Endothelial cell of umbilical vein (primary cell): ENCODE data around the gene NR4A1. TPM values are rescaled to one million over a fixed set of nuclear protein-coding genes. Genes with fewer than 3 reads are reported as not detected.

ENCODE experiments used
- Bru-seq: library from RNA; stranded (reverse); fragments of 400-500 nt; gene quantifications from one replicate; lab custom pipeline; 2021; lab: Mats Ljungman, UMichigan
- BruChase-seq, 2 experiments: library from RNA; stranded (reverse); fragments of 400-500 nt; gene quantifications; one replicate each; lab custom pipeline; 2021; lab: Mats Ljungman, UMichigan
- BruUV-seq: library from RNA; stranded (reverse); fragments of 400-500 nt; replicated peaks from 2 replicates; lab custom pipeline; 2021; lab: Mats Ljungman, UMichigan
- CTCF ChIA-PET: fragments of 300-600, 350-600 bp; sonication (Branson Sonifier 250); formaldehyde crosslinking; loops from one replicate; lab custom pipeline; 2021; ENCODE audit warnings: antibody characterized with exemption, inconsistent platforms; lab: Charles Lee
- POLR2A ChIA-PET: fragments of 300-600, 350-600 bp; sonication (Branson Sonifier 250); formaldehyde crosslinking; loops from one replicate; lab custom pipeline; 2021; ENCODE audit warnings: antibody characterized with exemption, inconsistent platforms; lab: Charles Lee
- DNase-seq: peaks from one replicate; pipeline ENCODE4 v3.0.0-alpha.2; 2011; ENCODE audit warnings: low read depth, low spot score
- FAIRE-seq: peaks from 2 replicates; lab custom pipeline; 2011; peaks lifted over from hg19 to GRCh38; lab: Jason Lieb, UNC
- H2AFZ ChIP-seq: 2 replicates; pipeline ENCODE4 v1.6.0; 2012; ENCODE audit warnings: low read depth, low read length, control low read depth, inconsistent platforms
- H3K27ac ChIP-seq: 2 replicates; pipeline ENCODE4 v1.5.1; 2011; ENCODE audit warnings: low read depth, mild to moderate bottlenecking, control low read depth, low read length, moderate library complexity; ENCODE audit not compliant: insufficient read depth
- H3K27me3 ChIP-seq, 2 experiments: 2 replicates each; pipeline versions ENCODE4 v1.6.0 to v1.6.1; 2011; ENCODE audit warnings: low read length in 2 of 2, mixed read lengths in 1 of 2; ENCODE audit not compliant: control insufficient read depth in 2 of 2, insufficient read depth in 2 of 2
- H3K36me3 ChIP-seq, 2 experiments: 2 replicates in 1 of 2; 3 replicates in 1 of 2; pipeline ENCODE4 v1.5.1; 2011; ENCODE audit warnings: low read length in 2 of 2, mild to moderate bottlenecking in 1 of 2, moderate library complexity in 1 of 2; ENCODE audit not compliant: control insufficient read depth in 2 of 2, insufficient read depth in 2 of 2; ENCODE audit errors: extremely low read depth in 1 of 2
- H3K4me1 ChIP-seq: 3 replicates; pipeline ENCODE4 v1.5.1; 2011; ENCODE audit warnings: mild to moderate bottlenecking, low read length; ENCODE audit not compliant: control insufficient read depth, insufficient read depth; ENCODE audit errors: extremely low read depth
- H3K4me2 ChIP-seq: 2 replicates; pipeline ENCODE4 v1.6.1; 2011; ENCODE audit warnings: low read length, control low read depth, mixed read lengths; ENCODE audit not compliant: insufficient read depth
- H3K4me3 ChIP-seq, 3 experiments: fragments of 200-600 bp in 1 of 3; sonication (generic), shearing (Covaris generic) in 1 of 3; replicated peaks in 1 of 3; 2 replicates each; pipeline ENCODE4 v1.5.1; 2011 to 2016; ENCODE audit warnings: control low read depth in 3 of 3, low read length in 3 of 3, mild to moderate bottlenecking in 2 of 3, inconsistent platforms in 1 of 3, low read depth in 1 of 3, moderate library complexity in 1 of 3; ENCODE audit not compliant: insufficient read depth in 1 of 3
- H3K79me2 ChIP-seq: 2 replicates; pipeline ENCODE4 v1.6.0; 2012; ENCODE audit warnings: low read length, inconsistent platforms; ENCODE audit not compliant: control insufficient read depth, insufficient read depth
- H3K9ac ChIP-seq: replicated peaks from 2 replicates; pipeline ENCODE3; 2011; ENCODE audit warnings: low read length, control low read depth; ENCODE audit not compliant: insufficient read depth; ENCODE audit errors: extremely low read depth
- H3K9me1 ChIP-seq: replicated peaks from 3 replicates; pipeline ENCODE4 v1.6.0; 2011; ENCODE audit warnings: mild to moderate bottlenecking, low read length; ENCODE audit not compliant: control insufficient read depth, insufficient read depth; ENCODE audit errors: extremely low read depth
- H3K9me3 ChIP-seq: replicated peaks from 2 replicates; pipeline ENCODE4 v1.5.1; 2012; ENCODE audit warnings: low read length, inconsistent platforms; ENCODE audit not compliant: control insufficient read depth, insufficient read depth
- H4K20me1 ChIP-seq: replicated peaks from 2 replicates; pipeline ENCODE3; 2011; ENCODE audit warnings: mild to moderate bottlenecking, low read length; ENCODE audit not compliant: control insufficient read depth, insufficient read depth; ENCODE audit errors: extremely low read depth
- CTCF ChIP-seq, 2 donors: IDR thresholded peaks; 1 replicate in 1 of 2; 2 replicates in 1 of 2; pipeline ENCODE4 v1.5.1; 2011; ENCODE audit warnings: low read length in 2 of 2, mild to moderate bottlenecking in 2 of 2, moderate library complexity in 2 of 2, control low read depth in 1 of 2, inconsistent platforms in 1 of 2, low read depth in 1 of 2; ENCODE audit not compliant: insufficient read depth in 1 of 2; ENCODE audit errors: extremely low read depth in 1 of 2
- MYC ChIP-seq: IDR thresholded peaks from one replicate; pipeline ENCODE4 v1.6.1; 2011; ENCODE audit warnings: mild to moderate bottlenecking, low read depth, low read length
- dilution Hi-C: fragments of 300-500 bp; cut with MboI; formaldehyde crosslinking; loops from one replicate; pipeline ENCODE4 v1.15.0; 2019; ENCODE audit warnings: low sequenced_read_pairs; ENCODE audit not compliant: extremely low pct_ligation_motif_present
- intact Hi-C: fragments of 100-400 bp; cut with micrococcal nuclease; formaldehyde crosslinking; loops from one replicate; pipeline ENCODE4 v1.10.0; 2022
- long read RNA-seq: library from polyadenylated mRNA; stranded (forward); transcript quantifications from one replicate; pipeline ENCODE4 v2.0.0, GENCODE V29; 2021
- polyA minus RNA-seq, 3 experiments: library from RNA; depleted of rRNA, polyadenylated mRNA; stranded (reverse); fragments of >200 nt; gene quantifications; 1 replicate in 1 of 3; 2 replicates in 2 of 3; pipeline ENCODE4 v1.2.3, GENCODE V29; 2011
- polyA plus RNA-seq, 4 experiments: library from polyadenylated mRNA; depleted of rRNA in 3 of 4; stranded (reverse) in 3 of 4; unstranded in 1 of 4; fragments of >200 nt; gene quantifications; 2 replicates each; pipeline versions ENCODE4 v1.2.1 to v1.2.3, GENCODE V29; 2011 to 2012; ENCODE audit warnings: missing spikeins in 1 of 4
- total RNA-seq: library from RNA; stranded (reverse); gene quantifications from 2 replicates; pipeline ENCODE4 v1.2.3, GENCODE V29; 2021

The NR4A1 gene
- total RNA-seq (6.8 and 10.2 TPM in 2 replicates), polyA plus RNA-seq (13.4 and 18.2 TPM in 2 replicates), polyA minus RNA-seq (3.8 and 7.3 TPM in 2 replicates), Bru-seq, nascent RNA (percentile 34 among the genes with signal in this experiment), BruChase-seq, experiment 1, labeled RNA remaining after a 6-hour chase (percentile 39 among the genes with signal in this experiment), BruChase-seq, experiment 2, labeled RNA remaining after a 2-hour chase (percentile 39 among the genes with signal in this experiment)
- polyA plus RNA-seq (2011; cell fraction: cytosol; rRNA removed), result 7.8 and 14.6 TPM in 2 replicates
- 58.3 and 72.6 TPM in 2 replicates for polyA plus RNA-seq (2011; cell fraction: nucleus; rRNA removed)
- polyA plus RNA-seq (2012), result 10.3 and 10.5 TPM in 2 replicates
- polyA minus RNA-seq (2011; cell fraction: cytosol; rRNA and poly(A)+ RNA removed), result 70.1 TPM
- polyA minus RNA-seq (2011; cell fraction: nucleus; rRNA and poly(A)+ RNA removed), result 26.7 and 42.7 TPM in 2 replicates
- long read RNA-seq, full-length matches to known transcripts, result 1 of 10 reads
- long read RNA-seq, partial matches to known transcripts, result 0 of 10 reads
- long read RNA-seq, other reads (novel, unspliced or antisense), result 9 of 10 reads

DNA sequence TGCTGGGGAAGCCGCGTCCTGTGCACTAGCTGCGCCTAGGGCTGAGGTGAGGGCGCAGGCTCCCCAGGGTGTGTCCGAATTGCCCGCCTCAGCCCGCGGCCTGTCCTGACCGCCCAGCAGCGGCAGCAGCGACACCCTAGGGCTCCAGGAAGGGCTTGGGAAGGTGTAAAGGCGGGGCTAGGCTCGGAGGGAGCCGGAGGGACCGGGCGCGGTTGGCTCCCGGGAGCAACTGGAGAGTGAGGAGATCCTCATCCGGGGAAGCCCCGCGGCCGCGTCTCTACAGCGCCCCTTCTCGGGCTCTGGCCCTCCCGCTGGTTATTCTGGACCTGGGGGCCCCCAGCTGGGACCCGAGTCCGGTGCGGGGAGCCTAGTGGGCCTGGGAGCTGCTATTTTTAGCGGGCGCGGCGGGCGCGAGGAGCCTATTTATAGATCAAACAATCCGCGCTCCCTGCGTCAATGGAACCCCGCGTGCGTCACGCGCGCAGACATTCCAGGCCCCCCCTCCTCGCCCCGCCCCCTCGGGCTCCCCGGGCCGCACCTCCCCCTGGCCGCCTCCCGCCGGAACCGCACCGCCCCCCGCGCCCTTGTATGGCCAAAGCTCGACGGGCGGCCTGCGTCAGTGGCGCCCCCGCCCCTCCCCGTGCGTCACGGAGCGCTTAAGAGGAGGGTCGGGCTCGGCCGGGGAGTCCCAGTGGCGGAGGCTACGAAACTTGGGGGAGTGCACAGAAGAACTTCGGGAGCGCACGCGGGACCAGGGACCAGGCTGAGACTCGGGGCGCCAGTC is at the start of gene NR4A1:
TSS of gene NR4A1 (plus strand) at position 685 of the 784 bp plus-strand sequence. CDS start 2,887 bp downstream, outside the sequence.
- DNase-seq (peak; percentile 96), FAIRE-seq (peak; percentile 88)
- dilution Hi-C loops (no loop called here), intact Hi-C loops (loop anchor here (1.0 to 2.0 kb wide), 6 partner anchors 13 to 54 kb away; partner anchors contain the start of gene ATG101)
- Histone ChIP-seq H3K9ac (peak within 1 kb of the TSS; percentile 97), H4K20me1 (no peaks in the 10 kb centered on the region), H3K9me3 (no peaks in the 10 kb centered on the region), H3K4me2 (peak within 1 kb of the TSS; percentile 75), H3K36me3 (no peaks in the 10 kb centered on the region), H3K9me1 (no peaks in the 10 kb centered on the region), H2AFZ (peak within 1 kb of the TSS; percentile 76), H3K4me1 (peaks cover 20% of the 10 kb centered on the region), H3K27me3 (no peaks in the 10 kb centered on the region), H3K79me2 (no peaks in the 10 kb centered on the region), H3K27ac (peak within 1 kb of the TSS; percentile 85), H3K4me3 (peak within 1 kb of the TSS; percentile 32 to 46 (median 44))
- TF ChIP-seq CTCF (IDR thresholded peaks at IDR 0.05; ENCODE audit: extremely low read depth in 1 of 2, insufficient read depth in 1 of 2, low read depth in 1 of 2, low read length in 2 of 2) (peak; percentile 5 to 10), MYC (no peak)
- ChIA-PET CTCF (interaction anchor here (0.6 to 2.7 kb wide), 17 partner anchors 8 to 987 kb away, joined by 3 to 33 read pairs (median 4); partner anchors contain the start of gene ATG101), POLR2A (interaction anchor here (0.7 to 1.2 kb wide), 2 partner anchors 41 to 44 kb away, joined by 4 to 6 read pairs; partner anchors contain the start of gene TAMALIN)
- BruUV-seq, result TSS peak; percentile 89
